ENCODE measurements around the gene CDC20. TPM values are rescaled to one million over a fixed set of nuclear protein-coding genes. Genes with fewer than 3 reads are reported as not detected.
A peak's percentile ranks its signal among the peaks of the same experiment; 100 is the strongest.

Gene CDC20
- total and polyA plus RNA-seq, 5 donors from 2014 or later = 1.2 to 7.5 (median 4.6) TPM

DNA sequence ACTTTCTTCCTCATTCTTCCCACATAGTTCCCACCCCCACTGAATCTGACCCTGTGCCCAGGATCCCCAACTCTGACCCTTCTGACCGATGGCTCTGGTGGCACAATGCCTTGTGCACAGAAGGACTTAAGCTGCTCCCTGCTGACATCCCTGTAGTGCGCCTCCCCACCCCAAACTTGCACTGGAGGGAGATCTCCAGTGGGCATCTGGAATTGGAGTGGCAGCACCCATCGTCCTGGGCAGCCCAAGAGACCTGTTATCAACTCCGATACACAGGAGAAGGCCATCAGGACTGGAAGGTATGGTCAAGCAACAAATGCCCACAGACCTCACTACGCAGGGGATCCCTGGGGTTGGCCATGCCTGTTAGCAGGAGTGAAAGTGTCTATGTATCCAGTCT is 12.1 kb upstream of the CDC20 start:
- no peak overlapping the region for H3K27ac ChIP-seq (ENCODE audit: insufficient read depth, low read length, poor library complexity, severe bottlenecking)
- DNase-seq (no peak), ATAC-seq (ENCODE audit: low read depth in 2 of 2) (no peak)
- no peaks in the 10 kb centered on the region for H3K27me3 ChIP-seq (ENCODE audit: control insufficient read depth, insufficient read depth, low read length)
- H3K36me3 ChIP-seq (ENCODE audit: control insufficient read depth, insufficient read depth, low read length) = no peaks in the 10 kb centered on the region
- H3K9me3 ChIP-seq (ENCODE audit: control insufficient read depth in 2 of 2, low read length in 2 of 2) = no peaks in the 10 kb centered on the region
- no peak overlapping the region for H3K4me3 Mint-ChIP-seq
- no peaks in the 10 kb centered on the region for H3K9me3 Mint-ChIP-seq
- no peak overlapping the region for H3K27ac Mint-ChIP-seq
- H3K27me3 Mint-ChIP-seq = peaks cover 6% of the 10 kb centered on the region
- peaks cover 4% of the 10 kb centered on the region for H3K36me3 Mint-ChIP-seq
- H3K4me3 ChIP-seq (ENCODE audit: low read depth, low read length) = no peak overlapping the region
- no peaks in the 10 kb centered on the region for H3K4me1 ChIP-seq (ENCODE audit: control insufficient read depth, insufficient read depth, low read length, poor library complexity, severe bottlenecking)
- peaks cover 0 to 21% (median 4%) of the 10 kb centered on the region in 4 donors for H3K4me1 Mint-ChIP-seq

GRCh38 chr1:43348343-43348808 is 10.4 kb upstream of the CDC20 start:
- ATAC-seq (ENCODE audit: low read depth in 2 of 2) (no peak), DNase-seq (no peak)
- Mint-ChIP-seq H3K4me1 (peaks cover 0 to 21% (median 7%) of the 10 kb centered on the region in 4 donors), H3K4me3 (peak overlapping the region; percentile 2 to 76 (median 50)), H3K36me3 (peaks cover 4% of the 10 kb centered on the region), H3K27me3 (peaks cover 6% of the 10 kb centered on the region), H3K27ac (peak overlapping the region in 1 of 3 donors; percentile 80), H3K9me3 (no peaks in the 10 kb centered on the region)
- no peaks in the 10 kb centered on the region for H3K4me1 ChIP-seq (ENCODE audit: control insufficient read depth, insufficient read depth, low read length, poor library complexity, severe bottlenecking)
- no peaks in the 10 kb centered on the region for H3K27me3 ChIP-seq (ENCODE audit: control insufficient read depth, insufficient read depth, low read length)
- no peak overlapping the region for H3K4me3 ChIP-seq (ENCODE audit: low read depth, low read length)
- H3K9me3 ChIP-seq (ENCODE audit: control insufficient read depth in 2 of 2, low read length in 2 of 2) = no peaks in the 10 kb centered on the region
- H3K27ac ChIP-seq (ENCODE audit: insufficient read depth, low read length, poor library complexity, severe bottlenecking) = peak overlapping the region; percentile 74
- H3K36me3 ChIP-seq (ENCODE audit: control insufficient read depth, insufficient read depth, low read length) = no peaks in the 10 kb centered on the region

GRCh38 chr1:43348809-43349593 is 9.8 kb upstream of the CDC20 start:
- Mint-ChIP-seq H3K9me3 (no peaks in the 10 kb centered on the region), H3K4me3 (peak overlapping the region; percentile 72 to 90 (median 88)), H3K4me1 (peaks cover 0 to 21% (median 7%) of the 10 kb centered on the region in 4 donors), H3K36me3 (peaks cover under 1% of the 10 kb centered on the region), H3K27me3 (peaks cover 6% of the 10 kb centered on the region), H3K27ac (peak overlapping the region; percentile 81 to 93 (median 84))
- Histone ChIP-seq H3K4me1 (ENCODE audit: control insufficient read depth, insufficient read depth, low read length, poor library complexity, severe bottlenecking) (no peaks in the 10 kb centered on the region), H3K36me3 (ENCODE audit: control insufficient read depth, insufficient read depth, low read length) (no peaks in the 10 kb centered on the region), H3K27me3 (ENCODE audit: control insufficient read depth, insufficient read depth, low read length) (no peaks in the 10 kb centered on the region), H3K27ac (ENCODE audit: insufficient read depth, low read length, poor library complexity, severe bottlenecking) (peak overlapping the region; percentile 74), H3K4me3 (ENCODE audit: low read depth, low read length) (no peak overlapping the region), H3K9me3 (ENCODE audit: control insufficient read depth in 2 of 2, low read length in 2 of 2) (no peaks in the 10 kb centered on the region)
- DNase-seq (peak; percentile 58 to 74 (median 60)), ATAC-seq (ENCODE audit: low read depth in 2 of 2) (peak; percentile 60 to 74)

GRCh38 chr1:43349594-43350306 is 9.0 kb upstream of the CDC20 start:
- H3K36me3 ChIP-seq (ENCODE audit: control insufficient read depth, insufficient read depth, low read length) = no peaks in the 10 kb centered on the region
- no peaks in the 10 kb centered on the region for H3K9me3 ChIP-seq (ENCODE audit: control insufficient read depth in 2 of 2, low read length in 2 of 2)
- Mint-ChIP-seq H3K36me3 (no peaks in the 10 kb centered on the region), H3K27me3 (peaks cover 6% of the 10 kb centered on the region), H3K27ac (peak overlapping the region; percentile 81 to 93 (median 84)), H3K4me3 (peak overlapping the region; percentile 72 to 90 (median 88)), H3K9me3 (no peaks in the 10 kb centered on the region), H3K4me1 (peaks cover 0 to 21% (median 11%) of the 10 kb centered on the region in 4 donors)
- no peaks in the 10 kb centered on the region for H3K27me3 ChIP-seq (ENCODE audit: control insufficient read depth, insufficient read depth, low read length)
- no peaks in the 10 kb centered on the region for H3K4me1 ChIP-seq (ENCODE audit: control insufficient read depth, insufficient read depth, low read length, poor library complexity, severe bottlenecking)
- H3K27ac ChIP-seq (ENCODE audit: insufficient read depth, low read length, poor library complexity, severe bottlenecking) = peak overlapping the region; percentile 74
- no peak overlapping the region for H3K4me3 ChIP-seq (ENCODE audit: low read depth, low read length)
- DNase-seq = no peak
- no peak for ATAC-seq (ENCODE audit: low read depth in 2 of 2)

DNA sequence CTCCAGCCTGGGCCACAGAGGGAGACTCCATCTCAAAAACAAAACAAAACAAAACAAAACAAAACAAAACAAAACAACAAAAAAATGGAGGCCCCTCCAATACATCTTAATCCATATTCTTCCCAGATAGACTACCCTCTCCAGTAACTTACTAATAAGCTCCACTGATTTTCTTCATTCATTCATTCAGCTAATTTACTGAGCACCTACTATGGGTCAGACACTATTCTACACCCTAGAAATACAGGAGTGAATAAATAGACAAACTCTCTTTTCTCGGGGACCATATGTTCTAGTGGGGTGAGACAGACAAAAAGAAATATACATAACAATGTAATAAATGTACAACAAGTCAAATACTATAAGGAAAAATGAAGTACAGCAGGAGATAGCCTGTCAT is 7.8 kb upstream of the CDC20 start:
- no peak for DNase-seq
- peak overlapping the region in 1 of 3 donors; percentile 93 for H3K27ac Mint-ChIP-seq
- no peak overlapping the region for H3K4me3 Mint-ChIP-seq
- peaks cover 6% of the 10 kb centered on the region for H3K27me3 Mint-ChIP-seq
- ATAC-seq (ENCODE audit: low read depth in 2 of 2) = no peak
- Histone ChIP-seq H3K27me3 (ENCODE audit: control insufficient read depth, insufficient read depth, low read length) (no peaks in the 10 kb centered on the region), H3K27ac (ENCODE audit: insufficient read depth, low read length, poor library complexity, severe bottlenecking) (no peak overlapping the region), H3K36me3 (ENCODE audit: control insufficient read depth, insufficient read depth, low read length) (no peaks in the 10 kb centered on the region), H3K9me3 (ENCODE audit: control insufficient read depth in 2 of 2, low read length in 2 of 2) (no peaks in the 10 kb centered on the region), H3K4me3 (ENCODE audit: low read depth, low read length) (no peak overlapping the region), H3K4me1 (ENCODE audit: control insufficient read depth, insufficient read depth, low read length, poor library complexity, severe bottlenecking) (no peaks in the 10 kb centered on the region)
- H3K36me3 Mint-ChIP-seq = no peaks in the 10 kb centered on the region
- H3K4me1 Mint-ChIP-seq = peaks cover 0 to 21% (median 11%) of the 10 kb centered on the region in 4 donors
- H3K9me3 Mint-ChIP-seq = no peaks in the 10 kb centered on the region

DNA sequence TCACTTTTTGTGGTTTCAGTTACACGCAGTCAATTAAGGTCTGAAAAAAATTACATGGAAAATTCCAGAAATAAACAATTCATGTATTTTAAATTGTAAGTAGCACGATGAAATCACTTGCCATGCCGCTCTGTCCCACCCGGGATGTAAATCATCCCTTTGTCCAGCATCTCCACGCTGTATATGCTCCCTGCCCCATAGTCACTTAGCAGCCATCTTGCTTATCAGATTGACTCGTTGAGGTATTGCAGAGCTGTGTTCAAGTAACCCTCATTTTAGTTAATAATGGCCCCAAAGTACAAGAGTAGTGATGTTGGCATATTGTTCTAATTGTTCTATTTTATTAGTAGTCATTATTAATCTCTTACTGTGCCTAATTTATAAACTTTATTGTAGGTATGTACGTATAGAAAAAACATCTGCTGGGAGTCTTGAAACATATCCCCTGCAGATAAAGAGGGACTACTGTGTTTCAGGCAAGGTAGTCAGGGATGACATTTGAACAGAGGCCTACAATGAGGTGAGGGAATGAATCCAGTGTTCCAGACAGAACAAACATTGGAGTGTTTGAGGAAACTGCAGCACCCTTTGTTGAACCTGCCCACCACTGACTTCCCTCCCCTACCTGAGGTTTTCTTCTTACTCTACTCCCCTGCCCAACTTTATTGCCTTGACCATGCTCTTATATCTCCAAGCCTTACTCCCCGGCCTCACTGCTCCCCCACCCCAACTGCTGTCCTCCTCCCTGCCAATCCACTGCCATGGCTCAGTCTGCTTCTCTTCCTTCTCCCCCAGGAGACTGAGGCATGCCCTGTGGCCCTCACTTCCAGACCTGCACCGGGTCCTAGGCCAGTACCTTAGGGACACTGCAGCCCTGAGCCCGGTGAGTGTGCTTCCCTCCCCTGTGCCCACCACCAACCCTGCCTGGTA is 7.1 kb upstream of the CDC20 start:
- ATAC-seq (ENCODE audit: low read depth in 2 of 2) = no peak
- H3K27me3 Mint-ChIP-seq = peaks cover 6% of the 10 kb centered on the region
- H3K27ac Mint-ChIP-seq = peak overlapping the region in 1 of 3 donors; percentile 67
- Histone ChIP-seq H3K27ac (ENCODE audit: insufficient read depth, low read length, poor library complexity, severe bottlenecking) (no peak overlapping the region), H3K36me3 (ENCODE audit: control insufficient read depth, insufficient read depth, low read length) (no peaks in the 10 kb centered on the region), H3K9me3 (ENCODE audit: control insufficient read depth in 2 of 2, low read length in 2 of 2) (no peaks in the 10 kb centered on the region), H3K4me1 (ENCODE audit: control insufficient read depth, insufficient read depth, low read length, poor library complexity, severe bottlenecking) (no peaks in the 10 kb centered on the region), H3K27me3 (ENCODE audit: control insufficient read depth, insufficient read depth, low read length) (no peaks in the 10 kb centered on the region), H3K4me3 (ENCODE audit: low read depth, low read length) (no peak overlapping the region)
- DNase-seq = no peak
- no peaks in the 10 kb centered on the region for H3K36me3 Mint-ChIP-seq
- H3K4me1 Mint-ChIP-seq = peaks cover 0 to 21% (median 11%) of the 10 kb centered on the region in 4 donors
- H3K4me3 Mint-ChIP-seq = no peak overlapping the region
- H3K9me3 Mint-ChIP-seq = no peaks in the 10 kb centered on the region

- H3K27ac Mint-ChIP-seq = peak overlapping the region in 2 of 3 donors; percentile 62 to 67
- no peak overlapping the region for H3K4me3 ChIP-seq (ENCODE audit: low read depth, low read length)
Observed at GRCh38 chr1:43352351-43352705, 6.5 kb upstream of the CDC20 start.

More at GRCh38 chr1:43352351-43352705, 6.5 kb upstream of the CDC20 start:
- peak overlapping the region in 2 of 4 donors; percentile 7 to 85 for H3K4me3 Mint-ChIP-seq
- Histone ChIP-seq H3K4me1 (ENCODE audit: control insufficient read depth, insufficient read depth, low read length, poor library complexity, severe bottlenecking) (no peaks in the 10 kb centered on the region), H3K27ac (ENCODE audit: insufficient read depth, low read length, poor library complexity, severe bottlenecking) (no peak overlapping the region), H3K9me3 (ENCODE audit: control insufficient read depth in 2 of 2, low read length in 2 of 2) (no peaks in the 10 kb centered on the region), H3K27me3 (ENCODE audit: control insufficient read depth, insufficient read depth, low read length) (no peaks in the 10 kb centered on the region), H3K36me3 (ENCODE audit: control insufficient read depth, insufficient read depth, low read length) (no peaks in the 10 kb centered on the region)
- H3K9me3 Mint-ChIP-seq = no peaks in the 10 kb centered on the region
- ATAC-seq (ENCODE audit: low read depth in 2 of 2) (no peak), DNase-seq (no peak)
- peaks cover 0 to 21% (median 11%) of the 10 kb centered on the region in 4 donors for H3K4me1 Mint-ChIP-seq
- H3K36me3 Mint-ChIP-seq = peaks cover 3% of the 10 kb centered on the region
- H3K27me3 Mint-ChIP-seq = no peaks in the 10 kb centered on the region
